Epithelial cell of esophagus (primary cell): Measurements from ENCODE around the gene TMC8.

Experiments used
- DNase-seq: peaks from one replicate; pipeline ENCODE4 v3.0.0; 2010; ENCODE audit warnings: low read depth
- H3K4me3 ChIP-seq: 2 replicates; pipeline ENCODE4 v1.5.1; 2011; ENCODE audit warnings: mild to moderate bottlenecking, low read length, control low read depth
- CTCF ChIP-seq: IDR thresholded peaks from 2 replicates; pipeline ENCODE4 v1.5.1; 2011; ENCODE audit warnings: low read depth, mild to moderate bottlenecking, low read length, control low read depth, inconsistent platforms; ENCODE audit not compliant: insufficient read depth; ENCODE audit errors: missing control alignments

Gene TMC8

DNA sequence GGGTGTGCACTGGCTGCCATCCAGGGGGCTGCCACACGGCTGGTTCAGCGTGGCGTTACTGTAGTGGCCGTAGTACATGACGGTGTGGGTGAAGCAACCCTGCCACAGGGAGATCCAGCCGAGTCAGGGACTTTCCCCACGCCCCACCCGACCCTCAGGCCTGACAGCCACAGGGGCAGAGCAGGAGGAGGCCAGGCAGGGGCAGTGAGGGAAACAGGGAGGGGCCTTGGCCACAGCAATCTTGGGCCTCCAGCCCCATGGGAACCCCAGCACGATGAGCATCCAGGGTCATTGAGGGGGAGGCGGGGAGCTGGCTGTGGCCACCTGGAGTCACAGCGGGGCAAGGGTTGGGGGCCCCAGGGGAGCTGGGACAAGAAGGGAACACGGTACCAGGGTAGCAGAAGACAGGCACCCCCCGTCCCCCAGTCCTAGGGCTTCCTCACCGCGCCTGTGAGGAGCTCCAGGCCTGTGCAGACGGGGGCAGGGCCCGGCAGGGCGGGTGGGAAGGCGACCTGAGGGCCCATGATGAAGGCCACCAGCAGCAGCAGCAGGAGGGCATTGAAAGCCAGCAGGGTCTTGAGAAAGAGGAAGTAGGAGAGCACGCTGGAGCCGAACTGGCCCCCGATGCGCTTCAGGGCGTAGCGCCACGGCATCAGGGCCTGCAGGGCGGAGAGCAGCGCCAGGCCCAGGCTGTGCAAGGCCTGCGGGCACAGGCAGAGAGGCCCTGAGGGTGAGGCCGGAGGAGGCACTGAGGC, 6.3 kb upstream of the TMC8 start:
- H3K4me3 ChIP-seq = no peak overlapping the region
- DNase-seq = no peak
- no peak for TF ChIP-seq CTCF

- H3K4me3 ChIP-seq = no peak overlapping the region
These were observed 5.8 kb upstream of the TMC8 start for GRCh38 chr17:78124836-78125137.

GRCh38 chr17:78125138-78125913, 5.2 kb upstream of the TMC8 start:
- no peak for TF ChIP-seq CTCF
- no peak overlapping the region for H3K4me3 ChIP-seq
- no peak for DNase-seq

More at GRCh38 chr17:78124836-78125137, 5.8 kb upstream of the TMC8 start:
- no peak for DNase-seq
- no peak for TF ChIP-seq CTCF

DNA sequence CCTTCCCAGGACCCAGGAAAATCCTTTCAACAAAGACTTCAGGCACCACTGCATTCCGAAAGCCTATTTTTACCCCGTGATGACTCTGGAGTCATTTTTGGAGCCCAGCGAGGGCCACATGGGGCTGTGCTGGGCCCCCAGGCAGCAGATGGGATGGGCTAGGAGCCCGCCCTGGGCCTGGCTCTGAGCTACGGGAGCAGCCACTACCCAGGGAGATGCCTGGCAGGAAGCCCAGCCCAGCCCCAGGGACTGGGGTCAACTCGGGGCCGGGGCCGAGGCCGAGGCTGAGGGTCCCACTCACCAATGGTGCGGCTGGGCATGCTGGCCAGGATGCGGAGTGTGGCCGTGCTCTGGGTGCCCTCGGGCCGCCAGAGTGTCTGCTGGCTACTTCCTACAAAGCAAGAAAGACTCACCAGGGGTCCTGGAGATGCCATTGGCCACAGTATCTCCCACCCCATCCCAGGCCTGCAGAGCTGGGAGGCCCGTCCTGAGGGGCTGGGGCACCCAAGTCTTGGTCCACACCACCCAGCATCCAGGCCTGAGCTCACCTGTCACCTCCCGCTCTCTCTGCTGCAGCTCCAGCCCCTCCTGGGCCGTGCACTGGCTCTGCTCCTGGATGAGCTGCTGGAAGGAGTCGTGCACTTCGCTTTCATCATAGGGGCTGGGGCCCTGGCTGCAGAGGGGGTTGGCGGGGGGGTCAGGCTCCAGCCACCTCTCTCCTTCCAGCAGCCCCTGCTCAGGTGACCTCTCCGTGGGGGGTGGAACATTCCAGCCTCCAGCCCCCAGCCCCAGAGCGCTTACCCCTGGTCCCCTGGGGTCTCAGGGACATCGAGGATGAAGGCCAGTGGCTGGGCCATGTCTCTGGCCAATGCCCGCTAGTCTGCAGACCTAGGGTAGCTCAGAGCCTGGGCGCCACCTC, 4.3 kb upstream of the TMC8 start:
- no peak overlapping the region for H3K4me3 ChIP-seq
- TF ChIP-seq CTCF = no peak
- DNase-seq = no peak

DNA sequence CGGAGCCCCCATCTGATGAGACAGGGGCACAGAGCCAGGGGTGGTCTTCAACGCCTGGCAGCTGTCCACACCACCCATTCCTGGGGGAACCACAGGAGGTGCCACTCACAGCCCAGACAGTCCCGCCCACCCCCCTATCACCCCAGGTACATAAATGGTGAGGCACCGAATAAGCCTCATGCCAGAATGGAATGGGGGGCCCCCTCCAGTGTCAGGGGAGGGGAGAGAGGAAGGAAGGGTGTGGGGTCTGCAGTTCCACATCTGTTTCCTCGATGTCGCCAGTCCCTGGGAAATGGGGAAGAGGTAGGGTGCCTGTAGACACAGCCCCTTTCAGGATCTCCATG, 3.7 kb upstream of the TMC8 start:
- DNase-seq = no peak
- no peak for TF ChIP-seq CTCF
- no peak overlapping the region for H3K4me3 ChIP-seq

DNA sequence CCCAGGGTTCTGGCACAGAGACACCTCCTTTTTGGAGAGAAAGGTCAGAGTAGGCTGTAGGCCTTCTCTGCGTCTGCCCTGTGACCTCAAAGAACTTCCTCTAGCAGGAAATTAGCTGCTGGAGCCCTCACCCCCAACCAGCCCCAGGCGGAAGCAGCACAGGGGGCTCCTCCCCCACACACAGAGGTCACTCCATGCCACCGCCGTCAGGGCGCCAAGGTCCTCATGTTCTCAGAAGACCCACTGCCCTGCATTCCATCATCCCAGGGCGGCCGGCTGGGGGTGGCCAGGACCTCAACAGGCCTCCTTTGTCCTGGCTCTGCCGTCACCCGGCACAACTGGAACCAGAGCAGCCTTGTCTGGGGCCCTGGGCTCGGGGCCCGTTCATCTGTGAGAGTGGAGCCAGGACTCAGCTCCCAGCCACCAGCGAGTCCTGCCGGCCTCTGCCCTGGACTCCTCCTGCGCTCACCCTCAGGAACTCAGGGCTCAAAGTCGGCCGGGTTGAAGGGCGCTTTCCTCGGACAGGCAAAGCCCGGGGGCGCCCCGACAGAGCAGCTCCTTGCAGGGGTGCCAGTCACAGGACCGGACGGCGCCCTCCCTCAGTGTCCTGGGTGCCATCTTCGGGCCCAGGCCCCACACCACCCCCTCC, 3.2 kb upstream of the TMC8 start:
- no peak for DNase-seq
- peak overlapping the region; percentile 66 for H3K4me3 ChIP-seq
- TF ChIP-seq CTCF = no peak
